Endothelial cell of umbilical vein (primary cell): Measurements from ENCODE around the gene NQO2. TPM values are rescaled to one million over a fixed set of nuclear protein-coding genes. Genes with fewer than 3 reads are reported as not detected.

ENCODE experiments used
- BruUV-seq: library from RNA; stranded (reverse); fragments of 400-500 nt; replicated peaks from 2 replicates; lab custom pipeline; 2021; lab: Mats Ljungman, UMichigan
- CTCF ChIA-PET: fragments of 300-600, 350-600 bp; sonication (Branson Sonifier 250); formaldehyde crosslinking; loops from one replicate; lab custom pipeline; 2021; ENCODE audit warnings: antibody characterized with exemption, inconsistent platforms; lab: Charles Lee
- POLR2A ChIA-PET: fragments of 300-600, 350-600 bp; sonication (Branson Sonifier 250); formaldehyde crosslinking; loops from one replicate; lab custom pipeline; 2021; ENCODE audit warnings: antibody characterized with exemption, inconsistent platforms; lab: Charles Lee
- DNase-seq: peaks from one replicate; pipeline ENCODE4 v3.0.0-alpha.2; 2011; ENCODE audit warnings: low read depth, low spot score
- FAIRE-seq: peaks from 2 replicates; lab custom pipeline; 2011; peaks lifted over from hg19 to GRCh38; lab: Jason Lieb, UNC
- H2AFZ ChIP-seq: 2 replicates; pipeline ENCODE4 v1.6.0; 2012; ENCODE audit warnings: low read depth, low read length, control low read depth, inconsistent platforms
- H3K27ac ChIP-seq: 2 replicates; pipeline ENCODE4 v1.5.1; 2011; ENCODE audit warnings: low read depth, mild to moderate bottlenecking, control low read depth, low read length, moderate library complexity; ENCODE audit not compliant: insufficient read depth
- H3K27me3 ChIP-seq, 2 experiments: 2 replicates each; pipeline versions ENCODE4 v1.6.0 to v1.6.1; 2011; ENCODE audit warnings: low read length in 2 of 2, mixed read lengths in 1 of 2; ENCODE audit not compliant: control insufficient read depth in 2 of 2, insufficient read depth in 2 of 2
- H3K36me3 ChIP-seq, 2 experiments: 2 replicates in 1 of 2; 3 replicates in 1 of 2; pipeline ENCODE4 v1.5.1; 2011; ENCODE audit warnings: low read length in 2 of 2, mild to moderate bottlenecking in 1 of 2, moderate library complexity in 1 of 2; ENCODE audit not compliant: control insufficient read depth in 2 of 2, insufficient read depth in 2 of 2; ENCODE audit errors: extremely low read depth in 1 of 2
- H3K4me1 ChIP-seq: 3 replicates; pipeline ENCODE4 v1.5.1; 2011; ENCODE audit warnings: mild to moderate bottlenecking, low read length; ENCODE audit not compliant: control insufficient read depth, insufficient read depth; ENCODE audit errors: extremely low read depth
- H3K4me2 ChIP-seq: 2 replicates; pipeline ENCODE4 v1.6.1; 2011; ENCODE audit warnings: low read length, control low read depth, mixed read lengths; ENCODE audit not compliant: insufficient read depth
- H3K4me3 ChIP-seq, 3 experiments: fragments of 200-600 bp in 1 of 3; sonication (generic), shearing (Covaris generic) in 1 of 3; replicated peaks in 1 of 3; 2 replicates each; pipeline ENCODE4 v1.5.1; 2011 to 2016; ENCODE audit warnings: control low read depth in 3 of 3, low read length in 3 of 3, mild to moderate bottlenecking in 2 of 3, inconsistent platforms in 1 of 3, low read depth in 1 of 3, moderate library complexity in 1 of 3; ENCODE audit not compliant: insufficient read depth in 1 of 3
- H3K79me2 ChIP-seq: 2 replicates; pipeline ENCODE4 v1.6.0; 2012; ENCODE audit warnings: low read length, inconsistent platforms; ENCODE audit not compliant: control insufficient read depth, insufficient read depth
- H3K9ac ChIP-seq: replicated peaks from 2 replicates; pipeline ENCODE3; 2011; ENCODE audit warnings: low read length, control low read depth; ENCODE audit not compliant: insufficient read depth; ENCODE audit errors: extremely low read depth
- H3K9me1 ChIP-seq: replicated peaks from 3 replicates; pipeline ENCODE4 v1.6.0; 2011; ENCODE audit warnings: mild to moderate bottlenecking, low read length; ENCODE audit not compliant: control insufficient read depth, insufficient read depth; ENCODE audit errors: extremely low read depth
- H3K9me3 ChIP-seq: replicated peaks from 2 replicates; pipeline ENCODE4 v1.5.1; 2012; ENCODE audit warnings: low read length, inconsistent platforms; ENCODE audit not compliant: control insufficient read depth, insufficient read depth
- H4K20me1 ChIP-seq: replicated peaks from 2 replicates; pipeline ENCODE3; 2011; ENCODE audit warnings: mild to moderate bottlenecking, low read length; ENCODE audit not compliant: control insufficient read depth, insufficient read depth; ENCODE audit errors: extremely low read depth
- EZH2 ChIP-seq: IDR thresholded peaks from 2 replicates; pipeline ENCODE4 v1.6.1; 2012; ENCODE audit warnings: borderline replicate concordance, low read depth, mild to moderate bottlenecking, moderate library complexity, low read length, inconsistent platforms; ENCODE audit not compliant: severe bottlenecking
- FOS ChIP-seq: IDR thresholded peaks from 2 replicates; pipeline ENCODE4 v1.6.1; 2011; ENCODE audit warnings: mild to moderate bottlenecking, low read length, moderate library complexity, borderline replicate concordance; ENCODE audit not compliant: insufficient read depth
- GATA2 ChIP-seq: IDR thresholded peaks from 2 replicates; pipeline ENCODE4 v1.7.0; 2011; ENCODE audit warnings: low read depth, mild to moderate bottlenecking, moderate library complexity, mixed read lengths, low read length; ENCODE audit not compliant: insufficient read length, insufficient read depth
- JUN ChIP-seq: IDR thresholded peaks from 2 replicates; pipeline ENCODE4 v1.6.1; 2011; ENCODE audit warnings: borderline replicate concordance, low read depth; ENCODE audit not compliant: insufficient read length, insufficient read depth
- MYC ChIP-seq: IDR thresholded peaks from one replicate; pipeline ENCODE4 v1.6.1; 2011; ENCODE audit warnings: mild to moderate bottlenecking, low read depth, low read length
- POLR2A ChIP-seq: IDR thresholded peaks from 2 replicates; pipeline ENCODE4 v1.6.1; 2012; ENCODE audit warnings: low read depth, mild to moderate bottlenecking, control low read depth, low read length
- POLR2AphosphoS5 ChIP-seq: IDR thresholded peaks from 2 replicates; pipeline ENCODE4 v1.6.1; 2012; ENCODE audit warnings: low read depth, mild to moderate bottlenecking, control low read depth, low read length, moderate library complexity; ENCODE audit not compliant: insufficient read depth
- dilution Hi-C: fragments of 300-500 bp; cut with MboI; formaldehyde crosslinking; loops from one replicate; pipeline ENCODE4 v1.15.0; 2019; ENCODE audit warnings: low sequenced_read_pairs; ENCODE audit not compliant: extremely low pct_ligation_motif_present
- intact Hi-C: fragments of 100-400 bp; cut with micrococcal nuclease; formaldehyde crosslinking; loops from one replicate; pipeline ENCODE4 v1.10.0; 2022
- polyA plus RNA-seq, 4 experiments: library from polyadenylated mRNA; depleted of rRNA in 3 of 4; stranded (reverse) in 3 of 4; unstranded in 1 of 4; fragments of >200 nt; gene quantifications; 2 replicates each; pipeline versions ENCODE4 v1.2.1 to v1.2.3, GENCODE V29; 2011 to 2012; ENCODE audit warnings: missing spikeins in 1 of 4
- total RNA-seq: library from RNA; stranded (reverse); gene quantifications from 2 replicates; pipeline ENCODE4 v1.2.3, GENCODE V29; 2021
- TF ChIP-seq, protein P1 (sequence below): IDR thresholded peaks from 2 replicates; pipeline ENCODE4 v1.6.1; 2011; ENCODE audit not compliant: insufficient read depth, insufficient read length
- TF ChIP-seq, protein P2 (sequence below), 2 donors: IDR thresholded peaks; 1 replicate in 1 of 2; 2 replicates in 1 of 2; pipeline ENCODE4 v1.5.1; 2011; ENCODE audit warnings: low read length in 2 of 2, mild to moderate bottlenecking in 2 of 2, moderate library complexity in 2 of 2, control low read depth in 1 of 2, inconsistent platforms in 1 of 2, low read depth in 1 of 2; ENCODE audit not compliant: insufficient read depth in 1 of 2; ENCODE audit errors: extremely low read depth in 1 of 2

The NQO2 gene
- total and polyA plus RNA-seq, 2 donors (not counting 3 experiments of a cell fraction or from before 2014, with no cell fraction given): 27.6 to 48.0 TPM

GRCh38 chr6:3006476-3006875, 6.8 kb downstream of the NQO2 start:
- no peak overlapping the region for H3K9ac ChIP-seq
- no peak overlapping the region for H3K27ac ChIP-seq
- H3K4me3 ChIP-seq: no peak overlapping the region
- BruUV-seq: no TSS peak
- no peaks in the 10 kb centered on the region for H3K9me1 ChIP-seq
- no peak overlapping the region for H2AFZ ChIP-seq
- H3K79me2 ChIP-seq: no peaks in the 10 kb centered on the region
- POLR2A ChIA-PET: no interaction called here
- H3K4me2 ChIP-seq: no peak overlapping the region
- H3K27me3 ChIP-seq: no peaks in the 10 kb centered on the region
- dilution Hi-C loops: no loop called here
- intact Hi-C loops: no loop called here
- H4K20me1 ChIP-seq: no peaks in the 10 kb centered on the region
- TF ChIP-seq JUN: no peak
- no peak for TF ChIP-seq MYC
- FAIRE-seq (no peak), DNase-seq (no peak)
- peaks cover 0 to 3% of the 10 kb centered on the region in 2 experiments for H3K36me3 ChIP-seq
- CTCF ChIA-PET: no interaction called here
- H3K9me3 ChIP-seq: no peaks in the 10 kb centered on the region
- H3K4me1 ChIP-seq: peaks cover 3% of the 10 kb centered on the region

DNA sequence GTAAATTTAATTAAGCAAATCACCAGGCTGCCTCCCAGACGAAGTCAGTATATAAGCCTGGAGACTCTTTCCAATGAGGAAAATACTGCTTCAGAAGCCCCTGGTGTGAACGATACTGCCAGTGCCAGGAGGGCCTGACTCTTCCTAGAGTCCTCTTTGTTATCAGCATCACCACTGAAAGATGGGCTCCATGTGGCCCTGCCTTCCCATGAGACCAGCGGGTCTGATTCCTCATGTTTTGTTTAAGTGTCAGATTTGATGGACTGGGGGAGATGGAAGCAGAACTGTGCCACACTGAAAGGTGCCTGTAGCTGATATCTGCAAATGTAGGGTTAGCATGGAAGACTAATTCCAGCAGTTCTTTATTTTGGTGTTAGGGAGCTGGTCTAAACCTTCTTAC, 7.9 kb downstream of the NQO2 start:
- DNase-seq (no peak), FAIRE-seq (no peak)
- H3K27me3 ChIP-seq: no peaks in the 10 kb centered on the region
- no peaks in the 10 kb centered on the region for H3K4me1 ChIP-seq
- BruUV-seq: no TSS peak
- H3K36me3 ChIP-seq: peaks cover 0 to 3% of the 10 kb centered on the region in 2 experiments
- TF ChIP-seq, protein P1, sequence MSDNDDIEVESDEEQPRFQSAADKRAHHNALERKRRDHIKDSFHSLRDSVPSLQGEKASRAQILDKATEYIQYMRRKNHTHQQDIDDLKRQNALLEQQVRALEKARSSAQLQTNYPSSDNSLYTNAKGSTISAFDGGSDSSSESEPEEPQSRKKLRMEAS: no peak
- no peak for TF ChIP-seq EZH2
- no peak for TF ChIP-seq FOS
- no peak for TF ChIP-seq GATA2
- no peak for TF ChIP-seq POLR2AphosphoS5
- TF ChIP-seq, protein P2, sequence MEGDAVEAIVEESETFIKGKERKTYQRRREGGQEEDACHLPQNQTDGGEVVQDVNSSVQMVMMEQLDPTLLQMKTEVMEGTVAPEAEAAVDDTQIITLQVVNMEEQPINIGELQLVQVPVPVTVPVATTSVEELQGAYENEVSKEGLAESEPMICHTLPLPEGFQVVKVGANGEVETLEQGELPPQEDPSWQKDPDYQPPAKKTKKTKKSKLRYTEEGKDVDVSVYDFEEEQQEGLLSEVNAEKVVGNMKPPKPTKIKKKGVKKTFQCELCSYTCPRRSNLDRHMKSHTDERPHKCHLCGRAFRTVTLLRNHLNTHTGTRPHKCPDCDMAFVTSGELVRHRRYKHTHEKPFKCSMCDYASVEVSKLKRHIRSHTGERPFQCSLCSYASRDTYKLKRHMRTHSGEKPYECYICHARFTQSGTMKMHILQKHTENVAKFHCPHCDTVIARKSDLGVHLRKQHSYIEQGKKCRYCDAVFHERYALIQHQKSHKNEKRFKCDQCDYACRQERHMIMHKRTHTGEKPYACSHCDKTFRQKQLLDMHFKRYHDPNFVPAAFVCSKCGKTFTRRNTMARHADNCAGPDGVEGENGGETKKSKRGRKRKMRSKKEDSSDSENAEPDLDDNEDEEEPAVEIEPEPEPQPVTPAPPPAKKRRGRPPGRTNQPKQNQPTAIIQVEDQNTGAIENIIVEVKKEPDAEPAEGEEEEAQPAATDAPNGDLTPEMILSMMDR (IDR thresholded peaks at IDR 0.05; ENCODE audit: extremely low read depth in 1 of 2, insufficient read depth in 1 of 2, low read depth in 1 of 2, low read length in 2 of 2): no peak
- TF ChIP-seq JUN: no peak
- no peak for TF ChIP-seq POLR2A
- no peak for TF ChIP-seq MYC
- H3K9ac ChIP-seq: no peak overlapping the region
- ChIA-PET POLR2A (no interaction called here), CTCF (interaction anchor here (0.7 kb wide), 1 partner anchor 46 kb away, joined by 3 read pairs; no protein-coding TSS in a partner anchor)
- dilution Hi-C loops (no loop called here), intact Hi-C loops (no loop called here)
- no peaks in the 10 kb centered on the region for H3K9me1 ChIP-seq
- no peaks in the 10 kb centered on the region for H3K9me3 ChIP-seq
- H3K79me2 ChIP-seq: no peaks in the 10 kb centered on the region
- H3K27ac ChIP-seq: no peak overlapping the region
- no peak overlapping the region for H3K4me2 ChIP-seq
- no peak overlapping the region for H2AFZ ChIP-seq
- no peaks in the 10 kb centered on the region for H4K20me1 ChIP-seq
- no peak overlapping the region for H3K4me3 ChIP-seq
